Spleen (tissue), 7 donors: Measurements from ENCODE around the gene KDM4B.

Experiments
- POLR2A ChIP-seq, 3 donors: fragments of 450-650 bp; IDR thresholded peaks; one replicate each; pipeline ENCODE4 v1.5.1; 2017; ENCODE audit warnings: antibody characterized with exemption in 3 of 3, mild to moderate bottlenecking in 1 of 3
- POLR2AphosphoS5 ChIP-seq, 3 donors: sonication (generic); formaldehyde crosslinking; IDR thresholded peaks; one replicate each; pipeline ENCODE4 v1.5.1; 2017; ENCODE audit warnings: antibody characterized with exemption in 3 of 3
- TF ChIP-seq, protein P1 (sequence below), 11 experiments: fragments of 200-600 bp in 7 of 11; fragments of 450-650 bp in 4 of 11; sonication (generic) in 4 of 11; IDR thresholded peaks in 8 of 11; conservative IDR thresholded peaks in 3 of 11; 1 replicate in 7 of 11; 2 replicates in 4 of 11; pipeline versions ENCODE4 v1.4.0 to v1.8.0; 2016 to 2021; ENCODE audit warnings: antibody characterized with exemption in 11 of 11, inconsistent platforms in 4 of 11, mild to moderate bottlenecking in 1 of 11
- donor health status: DM: no; HTN: no; CAD: no; lungs with moderate emphysema.
- donor health status: DM: no; HTN: no; CAD: no.
- donor health status: DM: no; HTN: no; CAD: no.

DNA sequence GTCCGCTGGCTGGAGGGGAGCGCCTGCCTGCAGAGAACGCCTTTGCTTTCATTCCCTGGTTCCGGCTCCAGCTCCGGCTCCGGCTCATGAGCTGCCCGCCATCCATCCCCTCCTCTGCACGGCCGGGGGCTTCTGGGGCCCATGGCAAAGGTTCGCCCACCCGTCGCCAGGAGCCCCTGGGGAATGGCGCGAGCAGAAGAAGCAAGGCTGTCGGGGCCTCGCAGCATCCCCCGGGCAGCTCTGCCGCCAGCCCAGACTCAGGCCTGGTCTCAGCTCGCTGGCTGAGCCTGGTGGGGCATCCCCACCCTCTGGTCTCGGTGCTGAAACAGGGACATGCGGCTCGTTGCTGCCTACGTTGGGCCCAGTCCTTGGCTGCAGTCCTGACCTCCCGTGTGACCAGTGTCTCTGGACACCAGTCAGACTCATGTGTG, 96.8 kb downstream of the KDM4B start:
- TF ChIP-seq, protein P1, sequence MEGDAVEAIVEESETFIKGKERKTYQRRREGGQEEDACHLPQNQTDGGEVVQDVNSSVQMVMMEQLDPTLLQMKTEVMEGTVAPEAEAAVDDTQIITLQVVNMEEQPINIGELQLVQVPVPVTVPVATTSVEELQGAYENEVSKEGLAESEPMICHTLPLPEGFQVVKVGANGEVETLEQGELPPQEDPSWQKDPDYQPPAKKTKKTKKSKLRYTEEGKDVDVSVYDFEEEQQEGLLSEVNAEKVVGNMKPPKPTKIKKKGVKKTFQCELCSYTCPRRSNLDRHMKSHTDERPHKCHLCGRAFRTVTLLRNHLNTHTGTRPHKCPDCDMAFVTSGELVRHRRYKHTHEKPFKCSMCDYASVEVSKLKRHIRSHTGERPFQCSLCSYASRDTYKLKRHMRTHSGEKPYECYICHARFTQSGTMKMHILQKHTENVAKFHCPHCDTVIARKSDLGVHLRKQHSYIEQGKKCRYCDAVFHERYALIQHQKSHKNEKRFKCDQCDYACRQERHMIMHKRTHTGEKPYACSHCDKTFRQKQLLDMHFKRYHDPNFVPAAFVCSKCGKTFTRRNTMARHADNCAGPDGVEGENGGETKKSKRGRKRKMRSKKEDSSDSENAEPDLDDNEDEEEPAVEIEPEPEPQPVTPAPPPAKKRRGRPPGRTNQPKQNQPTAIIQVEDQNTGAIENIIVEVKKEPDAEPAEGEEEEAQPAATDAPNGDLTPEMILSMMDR (IDR thresholded peaks at IDR 0.05 in 8 of 11, conservative IDR thresholded peaks at IDR 0.05 in 3 of 11): no peak
- peak in 1 of 3 donors; percentile 46 for TF ChIP-seq POLR2AphosphoS5 (IDR thresholded peaks at IDR 0.05)
- TF ChIP-seq POLR2A (IDR thresholded peaks at IDR 0.05): no peak
